ENCODE results near the gene SHBG.
"Not testable (repeated sequence)": the region's sequence is repeated elsewhere in the genome, so short reads cannot be mapped to it uniquely, and the experiment has no call there.

Gene SHBG, protein sequence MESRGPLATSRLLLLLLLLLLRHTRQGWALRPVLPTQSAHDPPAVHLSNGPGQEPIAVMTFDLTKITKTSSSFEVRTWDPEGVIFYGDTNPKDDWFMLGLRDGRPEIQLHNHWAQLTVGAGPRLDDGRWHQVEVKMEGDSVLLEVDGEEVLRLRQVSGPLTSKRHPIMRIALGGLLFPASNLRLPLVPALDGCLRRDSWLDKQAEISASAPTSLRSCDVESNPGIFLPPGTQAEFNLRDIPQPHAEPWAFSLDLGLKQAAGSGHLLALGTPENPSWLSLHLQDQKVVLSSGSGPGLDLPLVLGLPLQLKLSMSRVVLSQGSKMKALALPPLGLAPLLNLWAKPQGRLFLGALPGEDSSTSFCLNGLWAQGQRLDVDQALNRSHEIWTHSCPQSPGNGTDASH

DNA sequence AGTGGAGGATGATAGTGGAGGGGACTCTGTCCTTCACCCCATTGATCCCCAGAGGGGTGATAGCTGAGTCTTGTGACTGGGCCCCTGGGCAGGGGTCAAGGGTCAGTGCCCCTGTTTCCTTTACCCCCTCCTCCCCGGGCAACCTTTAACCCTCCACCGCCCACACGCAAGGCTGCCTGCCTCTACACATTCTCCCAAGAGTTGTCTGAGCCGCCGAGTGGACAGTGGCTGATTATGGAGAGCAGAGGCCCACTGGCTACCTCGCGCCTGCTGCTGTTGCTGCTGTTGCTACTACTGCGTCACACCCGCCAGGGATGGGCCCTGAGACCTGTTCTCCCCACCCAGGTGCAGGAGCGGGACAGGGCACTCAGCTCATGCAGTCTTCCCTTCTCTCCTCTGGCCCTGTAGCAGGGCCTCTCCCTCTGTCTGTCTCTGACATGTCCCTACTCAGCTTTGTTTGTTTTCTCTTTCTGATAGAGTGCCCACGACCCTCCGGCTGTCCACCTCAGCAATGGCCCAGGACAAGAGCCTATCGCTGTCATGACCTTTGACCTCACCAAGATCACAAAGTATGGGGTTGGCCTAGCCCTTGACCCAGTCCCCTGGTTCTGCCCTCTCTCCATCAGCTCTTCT is at the start of gene SHBG:
SHBG (plus strand) TSS at position 197 of the 633 bp plus-strand sequence; CDS start at position 235, 38 bp downstream.
- no peak for DNase-seq

DNA sequence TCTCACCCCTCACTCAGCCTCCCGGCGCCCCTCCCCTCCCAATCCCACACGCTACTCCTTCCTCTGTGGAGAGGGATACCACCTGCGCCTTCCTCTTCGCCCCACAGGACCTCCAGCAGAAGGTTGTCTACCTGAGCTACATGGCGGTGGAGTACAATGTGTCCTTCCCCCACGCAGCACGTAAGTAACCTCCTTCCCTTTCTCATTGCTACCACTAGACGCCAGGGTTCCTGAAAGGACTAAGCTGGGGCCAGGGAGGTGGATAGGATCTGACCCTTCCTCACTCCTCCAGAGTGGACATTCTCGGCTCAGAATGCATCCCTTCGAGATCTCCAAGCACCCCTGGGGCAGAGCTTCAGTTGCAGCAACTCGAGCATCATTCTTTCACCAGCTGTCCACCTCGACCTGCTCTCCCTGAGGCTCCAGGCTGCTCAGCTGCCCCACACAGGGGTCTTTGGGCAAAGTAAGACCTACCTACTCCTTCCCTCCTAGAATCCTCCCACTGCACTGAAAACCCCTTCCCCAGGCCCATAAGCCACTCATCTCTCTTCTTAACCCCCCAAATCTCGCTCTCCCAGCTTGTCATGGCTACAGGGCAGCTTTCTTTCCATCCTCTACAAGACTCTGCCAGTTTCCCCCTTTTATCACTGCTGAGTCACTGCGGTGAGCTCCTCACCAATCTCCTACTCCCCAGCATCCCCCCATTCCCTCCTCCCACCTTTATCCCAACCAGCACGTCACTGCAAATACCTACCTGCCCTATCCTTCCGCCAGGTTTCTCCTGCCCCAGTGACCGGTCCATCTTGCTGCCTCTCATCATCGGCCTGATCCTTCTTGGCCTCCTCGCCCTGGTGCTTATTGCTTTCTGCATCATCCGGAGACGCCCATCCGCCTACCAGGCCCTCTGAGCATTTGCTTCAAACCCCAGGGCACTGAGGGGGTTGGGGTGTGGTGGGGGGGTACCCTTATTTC is 49.0 kb upstream of the SHBG start:
- no peak for DNase-seq

DNA sequence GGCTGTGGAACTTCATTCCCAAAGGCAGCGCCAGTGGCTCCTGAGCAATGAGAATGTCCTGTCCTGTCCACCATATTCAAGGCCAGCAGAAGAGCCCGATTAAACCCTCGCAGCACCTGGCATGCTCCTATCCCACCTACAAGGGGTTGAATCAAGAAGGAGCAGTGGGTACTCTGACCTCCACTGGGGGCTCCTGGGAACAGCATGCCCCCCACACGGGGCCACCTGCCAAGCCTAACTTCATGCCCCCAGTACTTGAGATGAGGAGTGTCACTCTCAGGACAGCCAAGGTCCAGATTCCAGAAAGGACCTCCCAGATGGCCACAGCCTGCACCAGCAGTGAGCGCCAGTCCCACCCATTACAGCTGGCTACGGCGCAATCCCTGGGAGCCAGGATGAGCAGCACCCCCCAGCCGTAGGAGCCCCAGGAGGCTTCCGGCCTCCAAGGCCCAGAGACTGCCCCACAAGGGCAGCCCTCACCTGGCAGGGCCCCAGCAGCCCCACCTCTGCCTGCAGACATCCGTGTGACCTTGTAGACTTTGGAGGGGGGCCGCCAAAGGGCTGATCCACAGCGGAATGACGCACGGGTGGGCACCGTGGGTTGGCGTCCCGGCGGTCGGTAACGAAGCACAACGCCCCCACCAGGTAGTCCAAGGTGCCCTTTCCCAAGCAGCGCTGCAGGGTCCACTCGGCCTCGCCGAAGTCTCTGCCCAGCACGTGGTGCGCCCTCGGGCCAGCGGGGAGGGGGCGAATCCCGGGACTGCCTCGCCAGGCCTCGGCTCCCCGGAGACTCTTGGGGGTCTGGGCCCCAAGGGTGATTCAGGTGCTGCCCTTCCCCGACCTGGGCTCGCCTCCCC is 47.3 kb upstream of the SHBG start:
- no peak for DNase-seq

DNA sequence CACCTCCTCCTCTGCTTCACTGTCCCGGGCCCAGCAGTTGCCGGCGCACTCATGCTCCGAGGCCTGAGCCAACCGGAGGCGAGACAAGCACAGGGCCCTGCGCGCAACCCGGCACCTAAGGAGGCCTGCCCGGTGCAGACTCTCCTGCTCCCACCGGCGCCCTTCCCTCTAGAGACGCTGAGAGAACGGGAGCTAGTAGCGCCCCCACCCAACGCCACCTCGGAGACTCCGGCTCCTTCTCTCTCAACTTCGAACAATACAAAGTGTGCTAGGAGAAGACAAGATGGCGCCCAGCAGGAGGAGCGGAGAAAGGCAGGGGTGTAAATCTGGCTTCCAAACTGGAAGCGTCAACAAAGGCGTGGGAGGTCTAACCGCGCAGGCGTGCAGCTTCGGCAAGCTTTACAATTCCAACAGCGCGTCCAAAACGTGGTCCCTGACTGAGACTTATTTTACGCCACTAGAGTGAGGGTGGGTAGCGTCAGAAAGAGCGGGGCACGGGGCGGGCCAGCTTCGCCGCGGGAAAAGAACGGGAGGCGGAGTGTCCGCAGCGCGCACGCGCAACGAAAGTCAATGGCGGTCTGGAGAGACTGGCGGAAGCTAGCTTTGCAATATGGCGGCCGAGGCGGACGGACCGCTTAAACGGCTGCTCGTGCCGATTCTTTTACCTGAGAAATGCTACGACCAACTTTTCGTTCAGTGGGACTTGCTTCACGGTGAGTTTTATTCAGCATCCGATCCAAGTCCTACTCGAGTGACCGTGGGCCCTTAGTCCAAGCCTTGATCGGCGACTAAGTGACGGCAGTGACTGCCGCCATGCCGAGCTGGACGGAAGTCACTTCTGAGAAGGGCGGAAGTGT is 46.5 kb upstream of the SHBG start, which contains the start of gene MPDU1:
MPDU1 (plus strand) TSS at position 600 of the 857 bp plus-strand sequence; CDS start at position 611, 11 bp downstream.
- peak; percentile 91 for DNase-seq

DNA sequence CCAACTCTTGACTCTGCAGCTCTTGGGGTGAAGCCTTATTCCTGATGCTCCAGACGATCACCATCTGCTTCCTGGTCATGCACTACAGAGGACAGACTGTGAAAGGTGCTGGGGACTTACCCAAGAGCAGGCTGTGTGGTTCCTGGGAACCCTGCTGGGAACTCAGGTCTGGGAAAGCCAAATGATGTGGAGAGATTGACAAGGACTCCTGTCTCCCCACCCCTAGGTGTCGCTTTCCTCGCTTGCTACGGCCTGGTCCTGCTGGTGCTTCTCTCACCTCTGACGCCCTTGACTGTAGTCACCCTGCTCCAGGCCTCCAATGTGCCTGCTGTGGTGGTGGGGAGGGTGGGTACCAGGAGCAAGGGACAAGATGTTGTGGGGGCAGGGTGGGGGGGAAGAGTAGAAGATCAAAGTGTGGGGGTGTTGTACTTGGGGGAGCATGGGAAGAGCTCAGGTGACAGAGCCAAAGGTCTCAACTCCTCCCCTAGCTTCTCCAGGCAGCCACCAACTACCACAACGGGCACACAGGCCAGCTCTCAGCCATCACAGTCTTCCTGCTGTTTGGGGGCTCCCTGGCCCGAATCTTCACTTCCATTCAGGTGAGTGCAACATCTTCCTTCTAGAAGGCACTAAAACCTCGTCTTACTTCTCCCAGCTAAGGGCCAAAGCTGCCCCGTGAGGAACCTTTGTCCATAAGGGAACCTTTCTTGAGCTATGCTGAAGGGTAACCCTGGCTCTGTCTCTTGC is 43.1 kb upstream of the SHBG start:
- no peak for DNase-seq

DNA sequence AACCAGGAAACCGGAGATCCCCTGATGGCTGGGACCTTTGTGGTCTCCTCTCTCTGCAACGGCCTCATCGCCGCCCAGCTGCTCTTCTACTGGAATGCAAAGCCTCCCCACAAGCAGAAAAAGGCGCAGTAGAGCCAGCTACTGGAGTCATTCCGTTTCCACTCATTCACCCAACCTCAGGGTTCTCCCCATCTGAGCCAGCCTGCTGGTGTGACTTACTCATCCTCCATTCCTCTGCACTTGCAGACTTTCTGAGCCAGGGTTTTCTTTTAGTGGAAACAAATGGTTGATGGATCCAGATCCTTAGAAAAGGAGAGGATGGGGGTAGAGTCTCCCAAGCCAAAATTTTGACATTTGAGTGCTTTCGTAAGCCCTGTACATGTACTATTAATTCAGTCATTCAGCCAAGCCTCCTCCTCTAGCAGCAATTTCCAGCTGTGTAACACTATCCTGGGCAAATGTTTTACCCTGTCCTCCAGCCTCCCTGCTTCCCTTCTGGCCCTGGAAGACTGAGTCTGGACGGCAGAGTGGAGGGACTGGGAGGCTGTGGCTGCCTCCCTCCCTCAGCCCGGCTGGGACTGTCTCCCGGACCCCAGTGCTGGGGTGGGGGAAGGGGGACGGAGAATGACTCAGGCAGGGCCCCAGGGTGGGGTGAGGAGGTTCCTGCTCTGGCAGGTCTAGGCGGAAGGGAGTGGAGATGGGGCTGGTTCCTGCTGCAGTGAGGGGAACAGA is 42.3 kb upstream of the SHBG start:
- DNase-seq, result no peak

DNA sequence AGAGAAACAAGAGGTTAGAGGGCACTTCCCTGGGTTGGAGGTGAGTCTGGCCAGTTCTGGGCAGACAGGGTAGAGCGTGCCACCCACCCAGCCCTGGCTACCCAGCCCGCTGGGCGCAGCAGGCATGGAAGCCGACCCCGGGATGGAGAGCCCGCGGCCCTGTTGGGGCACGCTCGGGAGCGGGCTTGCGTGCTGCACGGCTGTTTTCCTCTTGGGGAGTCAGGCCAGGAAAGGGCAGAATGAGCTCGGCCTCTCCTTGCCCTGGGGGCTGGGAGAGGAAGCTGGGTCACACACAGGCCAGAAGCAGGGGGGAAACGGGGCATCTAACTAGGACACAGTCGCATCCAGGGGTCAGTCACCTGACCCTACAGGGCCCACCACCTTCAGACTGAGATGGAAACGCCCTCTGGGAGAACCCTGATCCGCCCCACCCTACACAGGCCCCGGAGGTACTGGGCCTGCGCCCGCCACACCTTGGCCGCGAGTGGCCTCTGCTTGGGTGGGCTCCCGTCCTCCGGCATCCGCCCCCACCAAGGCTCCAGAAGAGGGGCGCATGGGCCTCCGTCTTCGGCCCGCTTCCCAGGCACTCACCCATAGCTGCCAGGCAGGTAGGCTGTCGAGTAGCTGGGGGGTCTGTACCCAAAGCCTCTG is 41.3 kb upstream of the SHBG start:
- no peak for DNase-seq

DNA sequence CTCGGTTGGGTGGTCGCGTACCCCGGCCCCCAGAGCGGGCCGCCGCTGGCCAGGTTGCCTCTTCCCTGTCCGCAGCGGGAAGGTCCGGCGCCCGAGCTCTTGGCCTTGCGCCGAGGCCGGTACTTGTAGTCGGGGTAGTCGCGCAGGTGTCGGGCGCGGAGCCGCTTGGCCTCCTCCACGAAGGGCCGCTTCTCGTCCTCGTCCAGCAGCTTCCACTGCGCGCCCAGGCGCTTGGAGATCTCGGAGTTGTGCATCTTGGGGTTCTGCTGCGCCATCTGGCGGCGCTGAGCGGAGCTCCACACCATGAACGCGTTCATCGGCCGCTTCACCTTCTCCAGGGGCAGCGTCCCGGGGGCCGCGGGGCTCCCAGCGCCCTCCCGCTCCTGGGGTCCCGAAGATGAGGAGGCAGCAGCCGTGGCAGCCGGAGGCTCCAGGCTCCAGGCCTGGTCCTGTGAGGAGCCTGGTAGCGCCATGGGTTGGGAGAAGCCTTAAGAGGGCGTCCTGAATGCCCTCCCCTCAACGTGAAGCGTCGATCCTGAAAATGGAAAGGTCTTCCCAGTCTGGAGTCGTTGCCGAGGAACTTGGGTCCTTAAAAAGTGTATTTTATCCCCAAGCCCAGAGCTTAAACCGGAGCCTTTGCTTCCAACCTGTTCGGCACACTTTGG is 40.6 kb upstream of the SHBG start:
- no peak for DNase-seq

DNA sequence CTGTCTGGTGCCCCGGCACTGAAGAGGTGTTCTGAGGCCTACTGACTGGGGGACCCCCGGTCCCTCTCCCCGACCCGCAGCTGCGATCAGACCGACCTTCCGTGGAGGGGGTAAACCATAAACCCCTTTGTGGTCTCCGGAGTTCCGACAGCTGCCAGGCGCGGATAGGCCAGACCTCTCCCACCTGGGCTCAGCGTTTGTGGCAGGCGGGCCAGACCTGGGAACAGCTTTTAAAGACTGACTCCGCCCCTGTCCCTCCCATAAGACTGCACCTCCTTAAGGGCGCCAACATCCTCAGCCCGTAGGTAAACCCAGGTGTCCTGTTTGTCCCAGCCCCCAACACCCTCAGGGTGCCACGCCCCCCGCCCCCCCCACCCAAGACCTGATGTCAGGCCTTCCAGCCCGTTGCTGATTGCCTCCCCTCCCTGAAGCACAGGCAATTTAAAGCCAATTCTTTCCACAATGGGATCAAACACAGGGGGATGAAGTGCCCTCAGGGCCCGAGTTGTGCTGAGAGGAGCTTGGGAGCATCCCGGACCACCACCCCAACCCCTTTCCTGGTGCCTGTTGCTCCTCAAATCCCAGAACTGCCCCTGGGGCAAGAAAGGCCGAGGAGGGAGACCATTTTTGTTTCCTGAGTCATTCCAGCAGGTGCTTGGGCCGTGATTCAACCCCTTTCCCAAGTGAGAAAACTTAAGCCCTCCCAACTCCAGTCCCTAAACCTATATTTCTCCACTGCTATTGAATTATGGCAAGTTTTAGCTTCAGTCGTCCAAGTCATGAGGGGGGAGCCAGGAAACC is 39.8 kb upstream of the SHBG start, which contains the start of gene SOX15:
SOX15 (minus strand) TSS at position 204 of the 801 bp plus-strand sequence. CDS start 418 bp downstream, outside the sequence.
- no peak for DNase-seq

DNA sequence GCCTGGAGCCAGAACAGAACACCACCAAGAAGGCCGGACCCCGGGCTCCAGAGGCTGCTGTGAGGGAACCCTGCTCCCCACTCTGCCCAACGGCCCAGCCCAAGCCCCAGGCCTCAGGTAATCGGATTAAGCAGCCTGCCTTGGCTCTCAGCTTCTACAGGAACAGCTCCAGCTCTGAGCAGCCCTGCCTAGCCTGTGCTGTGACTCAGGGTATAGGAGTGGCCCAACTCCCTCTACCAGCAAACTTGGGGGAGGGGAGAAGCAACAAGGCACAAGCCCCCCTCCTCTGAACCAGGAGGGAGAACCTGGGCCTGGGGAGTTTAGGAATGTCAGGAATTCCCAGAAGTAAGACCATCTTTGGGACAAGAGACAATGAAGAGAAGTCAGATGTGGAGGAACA is 39.2 kb upstream of the SHBG start:
- no peak for DNase-seq

DNA sequence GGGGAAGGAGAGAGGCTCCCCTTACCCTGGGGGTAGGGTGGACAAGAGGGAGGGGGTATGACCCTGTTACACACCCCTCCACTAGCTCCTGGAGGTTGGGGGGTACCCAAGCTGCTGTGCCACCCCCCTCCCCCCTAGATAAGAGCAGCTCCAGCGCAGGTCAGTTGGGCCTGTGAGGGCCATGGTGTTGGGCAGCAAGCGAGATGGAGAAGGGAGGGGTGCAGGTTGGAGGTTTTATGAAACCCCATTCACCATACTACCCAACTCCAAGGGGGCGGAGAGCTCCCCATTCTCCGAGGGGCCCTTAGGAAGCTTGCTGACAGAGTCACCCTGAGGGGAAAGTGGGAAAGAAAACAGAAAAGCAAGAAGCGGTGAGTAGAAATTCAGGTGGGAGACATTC is 38.3 kb upstream of the SHBG start:
- no peak for DNase-seq

DNA sequence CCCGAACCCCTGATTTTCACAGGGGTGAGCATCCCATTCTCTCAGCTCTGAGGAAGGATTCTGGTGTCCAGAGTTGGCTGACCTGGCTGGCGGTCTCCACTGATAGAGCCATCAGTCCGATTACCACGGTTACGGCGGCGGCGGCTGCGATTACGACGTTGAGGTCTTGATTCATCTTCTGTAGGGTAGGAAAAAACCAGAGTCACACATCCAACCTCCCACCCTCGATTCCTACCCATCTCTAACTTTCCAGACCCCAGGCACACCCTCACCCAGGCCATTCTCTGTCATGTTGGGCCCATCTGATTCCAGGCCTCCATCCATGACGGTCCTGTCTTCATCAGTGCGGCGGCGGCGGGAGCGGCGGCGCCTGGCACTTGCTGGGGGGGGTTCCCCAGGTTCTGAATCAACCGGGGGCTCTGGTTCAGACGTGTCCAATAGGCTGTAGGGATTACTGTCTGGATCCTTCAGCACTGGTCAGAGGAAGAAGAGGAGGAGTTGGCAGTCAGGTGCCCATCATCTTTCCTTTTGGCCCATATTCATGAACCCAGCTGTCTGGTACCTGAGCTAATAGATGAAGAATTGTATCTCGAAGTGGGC is 37.4 kb upstream of the SHBG start:
- DNase-seq, result no peak

DNA sequence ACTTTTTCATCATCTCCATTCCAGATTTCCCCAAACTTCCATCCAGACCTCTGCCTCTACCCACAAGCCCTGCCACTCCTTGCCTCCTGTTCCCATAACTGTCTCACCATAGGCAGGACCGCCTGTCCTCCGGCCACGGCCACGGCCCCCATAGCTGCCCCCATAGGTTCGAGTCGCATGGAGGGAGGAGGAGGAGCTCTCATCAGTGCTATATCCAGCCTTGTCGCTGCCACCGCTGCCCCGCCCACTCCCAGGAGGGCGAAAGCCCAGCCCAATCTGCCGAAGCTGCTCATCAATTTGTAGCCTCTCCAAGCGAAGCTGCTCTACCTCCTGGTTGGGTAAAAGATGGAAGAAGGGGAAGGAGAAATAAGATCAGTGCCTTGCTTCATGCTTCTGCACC is 36.6 kb upstream of the SHBG start:
- DNase-seq, result no peak

DNA sequence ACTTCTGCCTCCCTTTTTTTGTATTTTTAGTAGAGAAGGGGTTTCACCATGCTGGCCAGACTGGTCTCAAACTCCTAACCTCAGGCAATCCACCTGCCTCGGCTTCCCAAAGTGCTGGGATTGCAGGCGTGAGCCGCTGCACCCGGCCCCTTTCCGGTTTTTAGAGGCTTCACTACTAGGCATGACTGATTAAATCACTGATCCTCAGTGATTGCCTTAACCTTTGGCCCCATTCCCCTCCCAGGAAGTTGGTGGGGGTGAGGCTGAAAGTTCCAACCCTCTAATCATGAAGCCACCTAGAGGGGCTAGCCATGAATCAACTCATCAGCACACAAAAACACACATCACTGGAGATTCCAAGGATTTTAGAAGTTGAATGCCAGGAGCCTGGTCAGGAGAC is 32.4 kb upstream of the SHBG start:
- DNase-seq, result not testable (repeated sequence)

DNA sequence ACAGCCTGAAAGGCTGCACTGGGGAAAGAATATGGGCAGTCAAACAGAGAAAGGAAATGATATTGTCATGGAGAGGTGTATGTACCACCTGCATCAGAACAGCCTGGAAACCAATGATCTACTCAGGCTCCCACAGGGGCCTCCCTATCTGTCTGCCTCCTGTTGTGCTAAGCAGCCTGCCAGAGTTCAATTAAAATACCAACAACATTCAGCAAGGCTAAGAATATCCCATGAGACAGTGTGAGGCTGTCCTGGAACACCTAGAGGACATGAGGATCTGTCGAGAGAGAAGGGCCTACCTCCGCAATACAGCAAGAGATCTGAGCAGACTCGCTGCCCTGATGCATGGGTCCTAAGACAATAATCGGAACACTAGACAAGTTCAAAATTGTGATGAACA is 23.7 kb upstream of the SHBG start:
- no peak for DNase-seq

DNA sequence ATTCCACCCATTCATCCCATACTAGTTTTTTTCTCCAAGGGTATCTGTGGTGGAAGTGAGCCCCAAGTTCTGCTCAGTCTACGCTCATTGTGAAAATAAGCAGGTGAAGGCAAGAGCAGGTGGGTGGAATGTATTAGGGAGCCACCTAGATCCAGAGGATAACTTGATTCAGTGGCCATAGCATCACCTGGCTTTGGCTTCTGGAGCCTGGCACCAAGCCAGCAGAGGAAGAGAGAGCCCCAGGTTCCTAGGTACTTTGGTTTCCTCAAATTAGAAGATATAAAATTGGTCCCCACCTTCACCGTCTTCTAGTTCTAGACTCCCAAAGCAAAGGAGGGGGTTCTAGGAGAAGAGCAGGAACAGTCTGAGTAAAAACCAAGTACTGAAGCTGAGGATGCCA is 19.3 kb upstream of the SHBG start:
- DNase-seq, result no peak

DNA sequence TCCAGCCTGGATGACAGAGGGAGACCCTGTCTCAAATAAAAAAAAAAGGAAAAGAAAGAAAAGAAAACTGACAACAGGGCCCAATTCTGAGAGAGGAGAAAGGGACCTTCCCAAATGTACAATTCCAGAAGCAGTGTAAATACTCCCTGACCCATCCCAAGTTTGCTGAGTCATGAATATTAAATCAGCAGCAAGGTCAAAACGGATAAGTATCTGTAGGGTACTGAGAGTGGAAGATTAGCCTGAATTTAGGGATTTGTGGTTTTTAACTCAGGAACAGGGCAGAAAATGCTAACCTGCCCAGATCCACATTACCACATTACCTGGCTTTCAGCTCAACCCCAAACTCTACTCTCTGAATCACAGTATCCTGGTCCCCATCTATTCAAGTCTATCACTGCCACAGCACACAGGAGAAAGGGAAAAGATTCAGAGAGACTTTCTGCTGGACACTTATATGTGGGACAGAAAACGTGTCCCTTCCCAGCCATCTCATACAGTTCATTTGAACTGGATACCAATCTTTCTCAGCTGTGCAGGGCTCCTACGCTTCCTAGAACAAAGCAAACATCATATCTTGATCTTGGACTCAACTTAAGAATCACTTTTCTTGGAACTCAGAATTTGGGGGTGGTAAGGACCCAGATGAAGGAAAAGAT is 18.2 kb upstream of the SHBG start:
- no peak for DNase-seq
